GM12865 (cell line): Measurements from ENCODE around the gene PRUNE2.
"Not testable (repeated sequence)": the region's sequence is repeated elsewhere in the genome, so short reads cannot be mapped to it uniquely, and the experiment has no call there.

Experiments
- DNase-seq: peaks from one replicate; pipeline ENCODE4 v3.0.0; 2010; ENCODE audit warnings: low read depth
- H3K4me3 ChIP-seq: 2 replicates; pipeline ENCODE4 v1.5.1; 2011; ENCODE audit warnings: mild to moderate bottlenecking, low read depth, low read length, control low read depth
- CTCF ChIP-seq: IDR thresholded peaks from 2 replicates; pipeline ENCODE4 v1.5.1; 2011; ENCODE audit warnings: low read length, control low read depth, low read depth, inconsistent platforms; ENCODE audit not compliant: insufficient read depth; ENCODE audit errors: missing control alignments

Gene PRUNE2

GRCh38 chr9:76873821-76874220 is 32.1 kb downstream of the PRUNE2 start:
- no peak for DNase-seq
- no peak overlapping the region for H3K4me3 ChIP-seq
- no peak for TF ChIP-seq CTCF

- DNase-seq: no peak
- no peak for TF ChIP-seq CTCF
- H3K4me3 ChIP-seq: no peak overlapping the region
Observed at GRCh38 chr9:76873056-76873792, 32.7 kb downstream of the PRUNE2 start.

- H3K4me3 ChIP-seq: no peak overlapping the region
- DNase-seq: no peak
- no peak for TF ChIP-seq CTCF
Observed at GRCh38 chr9:76868897-76869296, 37.0 kb downstream of the PRUNE2 start.

GRCh38 chr9:76866689-76867088 is 39.2 kb downstream of the PRUNE2 start:
- H3K4me3 ChIP-seq: no peak overlapping the region
- DNase-seq: no peak
- no peak for TF ChIP-seq CTCF

- DNase-seq: no peak
- TF ChIP-seq CTCF: no peak
- H3K4me3 ChIP-seq: no peak overlapping the region
Observed at GRCh38 chr9:76863832-76864231, 42.1 kb downstream of the PRUNE2 start.

- DNase-seq: no peak
- H3K4me3 ChIP-seq: no peak overlapping the region
- no peak for TF ChIP-seq CTCF
Observed at GRCh38 chr9:76859860-76860259, 46.1 kb downstream of the PRUNE2 start.

GRCh38 chr9:76858248-76858647 is 47.7 kb downstream of the PRUNE2 start:
- H3K4me3 ChIP-seq, DNase-seq: not testable (repeated sequence)
